Glomerular endothelial cell (primary cell): Measurements from ENCODE around the gene WDR31. TPM values are rescaled to one million over a fixed set of nuclear protein-coding genes. Genes with fewer than 3 reads are reported as not detected.

Experiments
- total RNA-seq: library from RNA; depleted of rRNA; stranded (reverse); fragments of >200 nt; gene quantifications from 2 replicates; pipeline ENCODE4 v1.2.3, GENCODE V29; 2015

Gene WDR31
- total RNA-seq, 1 donor from 2014 or later: 0.99 TPM

Other genes starting within 250 kb of the WDR31 start
- gene SLC31A2, start 189.3 kb downstream of the WDR31 start, total RNA-seq: 6.5 and 8.0 TPM in 2 replicates
- gene FKBP15, start 119.0 kb downstream of the WDR31 start, total RNA-seq: 19.5 and 25.1 TPM in 2 replicates
- gene SLC31A1, start 118.7 kb downstream of the WDR31 start, total RNA-seq: 14.8 and 15.7 TPM in 2 replicates
- 20.9 and 24.3 TPM in 2 replicates for gene CDC26, start 64.7 kb downstream of the WDR31 start, total RNA-seq
- 23.1 and 23.7 TPM in 2 replicates for gene PRPF4, start 64.6 kb downstream of the WDR31 start, total RNA-seq
- gene RNF183, start 36.9 kb downstream of the WDR31 start, total RNA-seq: not detected in 2 replicates
- not detected in 2 replicates for gene BSPRY, start 9.3 kb upstream of the WDR31 start, total RNA-seq
- 8.5 and 17.4 TPM in 2 replicates for gene HDHD3, start 36.7 kb upstream of the WDR31 start, total RNA-seq
- gene ALAD, start 61.0 kb upstream of the WDR31 start, total RNA-seq: 18.9 and 19.6 TPM in 2 replicates
- gene POLE3, start 70.4 kb upstream of the WDR31 start, total RNA-seq: 36.9 and 40.0 TPM in 2 replicates
- gene C9orf43, start 70.5 kb upstream of the WDR31 start, total RNA-seq: 0.48 and 0.53 TPM in 2 replicates
- gene RGS3, start 123.5 kb upstream of the WDR31 start, total RNA-seq: 281 and 602 TPM in 2 replicates